Mammary epithelial cell (primary cell): Measurements from ENCODE around the gene SLCO3A1.

Source experiments
- CTCF ChIP-seq, 2 donors: IDR thresholded peaks in 1 of 2; conservative IDR thresholded peaks in 1 of 2; 2 replicates each; pipeline ENCODE4 v1.5.1; 2011 to 2012; ENCODE audit warnings: inconsistent platforms in 2 of 2, low read length in 2 of 2, mild to moderate bottlenecking in 2 of 2, control low read depth in 1 of 2, low read depth in 1 of 2; ENCODE audit not compliant: insufficient read depth in 1 of 2; ENCODE audit errors: extremely low read depth in 1 of 2
- EZH2 ChIP-seq: IDR thresholded peaks from 2 replicates; pipeline ENCODE4 v1.6.1; 2012; ENCODE audit warnings: low read length, inconsistent platforms, borderline replicate concordance

DNA sequence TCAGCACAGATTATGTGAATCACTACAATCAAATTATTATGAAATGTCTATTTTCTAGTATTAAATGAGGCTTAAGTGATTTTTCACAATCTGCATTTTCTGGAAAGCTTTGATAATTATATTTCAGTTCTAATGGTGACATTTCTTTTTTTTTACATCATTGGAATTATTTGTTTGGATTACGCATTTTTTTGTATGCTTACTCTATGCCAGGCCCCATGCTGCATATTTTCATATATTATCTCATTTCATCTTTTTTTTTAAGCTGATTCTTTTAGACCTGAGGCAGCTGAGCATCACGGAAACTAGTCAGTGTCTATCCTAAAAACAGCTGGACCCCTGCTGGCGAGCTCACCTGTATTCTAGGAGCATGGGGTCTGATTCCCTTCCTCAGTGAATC, 31.1 kb downstream of the SLCO3A1 start:
- TF ChIP-seq CTCF (conservative IDR thresholded peaks at IDR 0.05 in 1 of 2, IDR thresholded peaks at IDR 0.05 in 1 of 2; ENCODE audit: extremely low read depth in 1 of 2, insufficient read depth in 1 of 2, low read depth in 1 of 2, low read length in 2 of 2) (no peak), EZH2 (no peak)
